ENCODE measurements around the gene TEDC1.

Gene TEDC1

DNA sequence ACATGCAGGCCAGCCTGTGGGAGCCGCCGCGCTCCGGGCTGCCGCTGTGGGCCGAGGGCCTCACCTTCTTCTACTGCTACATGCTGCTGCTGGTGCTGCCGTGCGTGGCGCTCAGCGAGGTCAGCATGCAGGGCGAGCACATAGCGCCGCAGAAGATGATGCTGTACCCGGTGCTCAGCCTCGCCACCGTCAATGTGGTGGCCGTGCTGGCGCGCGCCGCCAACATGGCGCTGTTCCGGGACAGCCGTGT, 38.2 kb downstream of the TEDC1 start:
- no peak for TF ChIP-seq FOXM1 (IDR thresholded peaks at IDR 0.05; ENCODE audit: borderline replicate concordance, low read depth)
- TF ChIP-seq RAD21 (IDR thresholded peaks at IDR 0.05; ENCODE audit: low read depth), result no peak
- TF ChIP-seq, protein P1, sequence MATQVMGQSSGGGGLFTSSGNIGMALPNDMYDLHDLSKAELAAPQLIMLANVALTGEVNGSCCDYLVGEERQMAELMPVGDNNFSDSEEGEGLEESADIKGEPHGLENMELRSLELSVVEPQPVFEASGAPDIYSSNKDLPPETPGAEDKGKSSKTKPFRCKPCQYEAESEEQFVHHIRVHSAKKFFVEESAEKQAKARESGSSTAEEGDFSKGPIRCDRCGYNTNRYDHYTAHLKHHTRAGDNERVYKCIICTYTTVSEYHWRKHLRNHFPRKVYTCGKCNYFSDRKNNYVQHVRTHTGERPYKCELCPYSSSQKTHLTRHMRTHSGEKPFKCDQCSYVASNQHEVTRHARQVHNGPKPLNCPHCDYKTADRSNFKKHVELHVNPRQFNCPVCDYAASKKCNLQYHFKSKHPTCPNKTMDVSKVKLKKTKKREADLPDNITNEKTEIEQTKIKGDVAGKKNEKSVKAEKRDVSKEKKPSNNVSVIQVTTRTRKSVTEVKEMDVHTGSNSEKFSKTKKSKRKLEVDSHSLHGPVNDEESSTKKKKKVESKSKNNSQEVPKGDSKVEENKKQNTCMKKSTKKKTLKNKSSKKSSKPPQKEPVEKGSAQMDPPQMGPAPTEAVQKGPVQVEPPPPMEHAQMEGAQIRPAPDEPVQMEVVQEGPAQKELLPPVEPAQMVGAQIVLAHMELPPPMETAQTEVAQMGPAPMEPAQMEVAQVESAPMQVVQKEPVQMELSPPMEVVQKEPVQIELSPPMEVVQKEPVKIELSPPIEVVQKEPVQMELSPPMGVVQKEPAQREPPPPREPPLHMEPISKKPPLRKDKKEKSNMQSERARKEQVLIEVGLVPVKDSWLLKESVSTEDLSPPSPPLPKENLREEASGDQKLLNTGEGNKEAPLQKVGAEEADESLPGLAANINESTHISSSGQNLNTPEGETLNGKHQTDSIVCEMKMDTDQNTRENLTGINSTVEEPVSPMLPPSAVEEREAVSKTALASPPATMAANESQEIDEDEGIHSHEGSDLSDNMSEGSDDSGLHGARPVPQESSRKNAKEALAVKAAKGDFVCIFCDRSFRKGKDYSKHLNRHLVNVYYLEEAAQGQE (IDR thresholded peaks at IDR 0.05; ENCODE audit: low read depth), result no peak
- no peak for TF ChIP-seq TAF1 (IDR thresholded peaks at IDR 0.05; ENCODE audit: low read depth)
- no peak for TF ChIP-seq NFIC (IDR thresholded peaks at IDR 0.05)
- TF ChIP-seq, protein P2, sequence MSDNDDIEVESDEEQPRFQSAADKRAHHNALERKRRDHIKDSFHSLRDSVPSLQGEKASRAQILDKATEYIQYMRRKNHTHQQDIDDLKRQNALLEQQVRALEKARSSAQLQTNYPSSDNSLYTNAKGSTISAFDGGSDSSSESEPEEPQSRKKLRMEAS (IDR thresholded peaks at IDR 0.05), result no peak
- TF ChIP-seq ZBTB7A (IDR thresholded peaks at IDR 0.05; ENCODE audit: low read depth), result no peak
- TF ChIP-seq TEAD4 (IDR thresholded peaks at IDR 0.05), result no peak

- TF ChIP-seq TCF12 (IDR thresholded peaks at IDR 0.05; ENCODE audit: low read depth) (no peak), FOXM1 (IDR thresholded peaks at IDR 0.05; ENCODE audit: borderline replicate concordance, low read depth) (no peak)
Observed at GRCh38 chr14:105529569-105530284, 38.7 kb downstream of the TEDC1 start.

DNA sequence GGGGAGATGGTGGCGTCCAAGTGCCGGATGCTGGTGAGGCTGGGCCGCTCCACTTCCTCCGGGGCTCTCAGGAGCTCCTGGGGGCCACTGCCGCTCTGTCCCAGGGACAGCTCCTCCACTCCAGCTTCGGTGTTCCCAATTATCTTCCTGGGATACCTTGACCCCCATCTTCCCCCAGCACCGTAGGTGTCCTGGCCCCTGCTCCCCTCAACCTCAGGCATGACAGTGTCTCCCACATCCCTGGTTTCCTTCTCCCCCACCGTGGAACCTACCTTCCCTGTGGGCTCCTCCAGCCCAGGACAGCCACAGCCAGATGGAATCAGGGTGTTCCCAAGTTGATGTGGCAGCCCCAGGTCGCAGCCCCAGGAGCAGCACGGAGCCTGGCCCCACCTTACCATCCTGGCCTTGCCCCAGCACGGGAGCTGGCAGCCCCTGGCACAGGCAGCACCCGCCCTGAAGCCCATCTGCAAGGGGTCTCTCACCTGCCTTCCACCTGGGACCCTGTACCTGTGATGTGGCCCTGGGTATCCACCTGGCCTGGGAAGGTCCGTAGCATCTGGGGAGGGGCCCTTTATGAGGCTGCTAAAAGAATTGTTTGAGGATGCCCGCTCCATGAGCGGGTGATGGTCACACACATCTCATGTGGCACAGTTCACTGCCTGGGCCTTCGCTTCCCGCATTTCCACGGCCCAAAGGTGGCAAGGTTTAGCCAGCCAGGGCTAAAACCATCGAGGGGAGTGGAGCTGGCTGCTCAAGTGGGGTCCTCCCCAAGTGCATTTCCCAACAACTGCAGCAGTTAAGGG, 39.4 kb downstream of the TEDC1 start:
- TF ChIP-seq ZBTB7A (IDR thresholded peaks at IDR 0.05; ENCODE audit: low read depth), result no peak
- TF ChIP-seq TAF1 (IDR thresholded peaks at IDR 0.05; ENCODE audit: low read depth), result no peak
- TF ChIP-seq TCF12 (IDR thresholded peaks at IDR 0.05; ENCODE audit: low read depth), result no peak
- TF ChIP-seq CEBPB (IDR thresholded peaks at IDR 0.05), result no peak
- no peak for TF ChIP-seq TEAD4 (IDR thresholded peaks at IDR 0.05)
- TF ChIP-seq, protein P3, sequence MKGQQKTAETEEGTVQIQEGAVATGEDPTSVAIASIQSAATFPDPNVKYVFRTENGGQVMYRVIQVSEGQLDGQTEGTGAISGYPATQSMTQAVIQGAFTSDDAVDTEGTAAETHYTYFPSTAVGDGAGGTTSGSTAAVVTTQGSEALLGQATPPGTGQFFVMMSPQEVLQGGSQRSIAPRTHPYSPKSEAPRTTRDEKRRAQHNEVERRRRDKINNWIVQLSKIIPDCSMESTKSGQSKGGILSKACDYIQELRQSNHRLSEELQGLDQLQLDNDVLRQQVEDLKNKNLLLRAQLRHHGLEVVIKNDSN (IDR thresholded peaks at IDR 0.05), result no peak
- no peak for TF ChIP-seq NFIC (IDR thresholded peaks at IDR 0.05)
- TF ChIP-seq EGR1 (IDR thresholded peaks at IDR 0.05), result no peak
- no peak for TF ChIP-seq FOXM1 (IDR thresholded peaks at IDR 0.05; ENCODE audit: borderline replicate concordance, low read depth)
- no peak for TF ChIP-seq YY1 (IDR thresholded peaks at IDR 0.05; ENCODE audit: low read depth)
- TF ChIP-seq, protein P2 (IDR thresholded peaks at IDR 0.05), result no peak
- no peak for TF ChIP-seq EP300 (IDR thresholded peaks at IDR 0.05; ENCODE audit: borderline replicate concordance)
- TF ChIP-seq, protein P1 (IDR thresholded peaks at IDR 0.05; ENCODE audit: low read depth), result no peak
- no peak for TF ChIP-seq CREB1 (IDR thresholded peaks at IDR 0.05; ENCODE audit: low read depth)
- no peak for TF ChIP-seq RAD21 (IDR thresholded peaks at IDR 0.05; ENCODE audit: low read depth)

DNA sequence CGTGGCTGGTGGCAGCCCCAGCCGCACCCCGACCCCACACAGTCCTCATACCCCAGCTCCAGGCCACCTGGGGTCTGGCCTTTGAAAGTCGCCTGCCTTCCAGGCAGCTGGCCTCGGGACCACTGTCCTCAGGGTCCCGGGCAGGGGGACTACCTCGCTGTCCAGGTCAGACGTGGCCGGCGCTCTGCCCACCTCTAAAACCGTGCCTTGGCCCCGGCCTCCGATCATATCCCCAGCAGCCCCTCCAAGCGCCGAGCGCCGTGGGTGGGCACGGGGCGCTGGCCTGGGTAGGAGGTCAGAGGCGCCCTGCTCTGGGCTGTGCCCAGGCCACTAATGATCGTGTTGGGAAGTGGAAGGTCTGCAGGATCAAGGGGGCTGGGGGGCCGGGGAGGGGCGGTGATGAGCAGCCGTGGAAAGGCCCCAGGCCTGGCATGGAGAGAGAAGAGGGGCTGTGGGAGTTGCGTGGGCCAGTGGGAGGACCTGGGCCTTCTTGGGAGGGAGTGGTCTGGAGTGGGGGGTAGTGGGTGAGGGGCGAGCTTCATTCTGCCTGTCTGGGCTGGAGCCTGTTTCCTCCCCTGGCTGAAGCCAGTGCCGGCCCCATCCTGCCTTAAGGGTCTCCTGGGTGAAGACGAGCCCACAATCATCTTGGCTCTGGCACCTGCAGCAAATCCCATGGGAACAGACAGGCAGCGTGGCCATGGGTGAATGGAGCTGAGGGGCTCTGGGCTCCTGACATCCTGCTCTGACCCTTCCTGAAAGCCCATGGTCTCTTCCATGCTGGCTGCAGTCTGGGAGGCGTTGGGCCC, 40.2 kb downstream of the TEDC1 start:
- TF ChIP-seq, protein P1 (IDR thresholded peaks at IDR 0.05; ENCODE audit: low read depth), result no peak
- TF ChIP-seq CREB1 (IDR thresholded peaks at IDR 0.05; ENCODE audit: low read depth), result no peak
- TF ChIP-seq FOXM1 (IDR thresholded peaks at IDR 0.05; ENCODE audit: borderline replicate concordance, low read depth), result no peak
